Central memory CD8-positive, alpha-beta T cell (primary cell): ENCODE data around the gene SAXO1.
A peak's percentile ranks its signal among the peaks of the same experiment; 100 is the strongest.

ENCODE experiments used
- ATAC-seq: fragments of 150-1000 bp; cut with Tn5 transposase; replicated peaks from 2 replicates; pipeline ENCODE4 v1.10.0; 2022; ENCODE audit warnings: mild to moderate bottlenecking, moderate FRiP score, moderate number of reproducible peaks; ENCODE audit not compliant: poor library complexity, severe bottlenecking; ENCODE audit errors: extremely low read depth
- DNase-seq, 2 donors: peaks; one replicate each; pipeline ENCODE4 v3.0.0; 2021; ENCODE audit warnings: low spot score in 2 of 2
- H3K27ac Mint-ChIP-seq: one replicate; pipeline ENCODE4 v1.8.0; 2022; ENCODE audit warnings: low read depth, mild to moderate bottlenecking, moderate library complexity, mixed read lengths
- H3K27me3 Mint-ChIP-seq: one replicate; pipeline ENCODE4 v1.8.0; 2022; ENCODE audit warnings: mixed read lengths
- H3K36me3 Mint-ChIP-seq: one replicate; pipeline ENCODE4 v1.8.0; 2022; ENCODE audit warnings: mild to moderate bottlenecking, moderate library complexity, mixed read lengths; ENCODE audit not compliant: insufficient read depth
- H3K4me1 Mint-ChIP-seq: one replicate; pipeline ENCODE4 v1.8.0; 2022; ENCODE audit warnings: mixed read lengths
- H3K4me3 Mint-ChIP-seq: one replicate; pipeline ENCODE4 v1.8.0; 2022; ENCODE audit warnings: mild to moderate bottlenecking, moderate library complexity, mixed read lengths
- H3K9me3 Mint-ChIP-seq: one replicate; pipeline ENCODE4 v1.8.0; 2022; ENCODE audit warnings: mixed read lengths

The SAXO1 gene

GRCh38 chr9:18990494-18990893 is 42.5 kb downstream of the SAXO1 start:
- H3K4me3 Mint-ChIP-seq = no peak overlapping the region
- H3K27me3 Mint-ChIP-seq = no peaks in the 10 kb centered on the region

GRCh38 chr9:18989865-18990264 is 43.1 kb downstream of the SAXO1 start:
- Mint-ChIP-seq H3K27ac (no peak overlapping the region), H3K4me1 (no peaks in the 10 kb centered on the region), H3K27me3 (no peaks in the 10 kb centered on the region), H3K4me3 (no peak overlapping the region), H3K9me3 (no peaks in the 10 kb centered on the region), H3K36me3 (no peaks in the 10 kb centered on the region)
- no peak for DNase-seq
- ATAC-seq = no peak

More at GRCh38 chr9:18990494-18990893, 42.5 kb downstream of the SAXO1 start:
- DNase-seq (no peak), ATAC-seq (no peak)
- H3K4me1 Mint-ChIP-seq = no peaks in the 10 kb centered on the region
- H3K27ac Mint-ChIP-seq = no peak overlapping the region
- H3K9me3 Mint-ChIP-seq = no peaks in the 10 kb centered on the region
- no peaks in the 10 kb centered on the region for H3K36me3 Mint-ChIP-seq

- Mint-ChIP-seq H3K36me3 (no peaks in the 10 kb centered on the region), H3K4me1 (no peaks in the 10 kb centered on the region), H3K27ac (no peak overlapping the region), H3K4me3 (no peak overlapping the region), H3K9me3 (no peaks in the 10 kb centered on the region), H3K27me3 (no peaks in the 10 kb centered on the region)
- DNase-seq = no peak
- ATAC-seq = no peak
Measured at GRCh38 chr9:18989097-18989496, 43.9 kb downstream of the SAXO1 start.

GRCh38 chr9:18988003-18988402 is 45.0 kb downstream of the SAXO1 start:
- no peak overlapping the region for H3K4me3 Mint-ChIP-seq
- ATAC-seq (no peak), DNase-seq (no peak)
- H3K27ac Mint-ChIP-seq = no peak overlapping the region
- H3K27me3 Mint-ChIP-seq = no peaks in the 10 kb centered on the region
- no peaks in the 10 kb centered on the region for H3K9me3 Mint-ChIP-seq
- H3K4me1 Mint-ChIP-seq = no peaks in the 10 kb centered on the region
- H3K36me3 Mint-ChIP-seq = no peaks in the 10 kb centered on the region

DNA sequence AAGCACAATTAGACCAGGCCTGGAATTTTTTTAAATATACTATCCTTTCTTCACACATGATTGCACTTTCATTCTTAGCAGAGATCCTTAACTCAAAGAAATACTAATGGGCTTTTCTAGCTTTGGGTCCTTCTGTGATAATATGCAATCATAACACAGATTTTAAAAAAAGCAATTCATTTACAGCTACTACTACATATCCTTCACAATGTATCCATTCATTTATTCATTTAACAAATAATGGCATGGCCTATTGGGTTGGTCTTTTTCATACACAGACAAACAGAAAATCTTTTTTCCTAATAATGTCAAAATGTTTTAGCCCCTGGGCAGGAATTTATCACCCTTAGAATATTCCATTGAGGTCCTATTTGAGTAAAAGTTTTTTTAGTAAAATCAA is 47.0 kb downstream of the SAXO1 start:
- Mint-ChIP-seq H3K9me3 (no peaks in the 10 kb centered on the region), H3K4me3 (no peak overlapping the region), H3K4me1 (no peaks in the 10 kb centered on the region), H3K27ac (peak overlapping the region; percentile 38), H3K27me3 (peaks cover 10% of the 10 kb centered on the region), H3K36me3 (no peaks in the 10 kb centered on the region)
- ATAC-seq (no peak), DNase-seq (no peak)

DNA sequence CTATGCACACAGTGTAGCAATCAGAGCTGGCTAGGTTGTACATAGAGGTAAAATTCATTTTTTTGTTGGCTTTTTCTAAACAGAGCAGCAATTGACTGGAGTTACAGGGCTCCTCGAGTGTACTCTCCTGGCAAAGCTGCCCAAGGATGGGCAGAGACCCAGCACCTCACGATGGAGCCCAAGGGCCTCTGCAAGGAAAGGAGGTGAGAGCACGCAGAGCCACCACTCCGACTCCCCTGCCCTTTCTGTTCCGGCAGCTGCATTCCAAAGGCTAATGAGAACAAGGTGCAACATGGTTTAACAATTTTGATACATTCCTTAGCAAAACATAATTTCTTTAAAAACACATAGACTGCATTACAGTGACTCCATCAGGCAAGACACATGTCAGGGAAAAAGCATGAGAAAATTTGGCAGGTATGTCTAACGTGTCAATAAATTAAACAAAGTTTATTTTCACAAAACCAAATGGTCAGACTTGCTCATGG is 47.5 kb downstream of the SAXO1 start:
- no peak for ATAC-seq
- Mint-ChIP-seq H3K4me1 (no peaks in the 10 kb centered on the region), H3K36me3 (no peaks in the 10 kb centered on the region), H3K27ac (no peak overlapping the region), H3K4me3 (no peak overlapping the region), H3K9me3 (no peaks in the 10 kb centered on the region), H3K27me3 (peaks cover 10% of the 10 kb centered on the region)
- DNase-seq = no peak

- Mint-ChIP-seq H3K4me1 (no peaks in the 10 kb centered on the region), H3K9me3 (no peaks in the 10 kb centered on the region), H3K4me3 (no peak overlapping the region), H3K27me3 (peaks cover 26% of the 10 kb centered on the region), H3K27ac (no peak overlapping the region), H3K36me3 (no peaks in the 10 kb centered on the region)
- no peak for DNase-seq
- no peak for ATAC-seq
Measured at GRCh38 chr9:18982262-18982620, 50.8 kb downstream of the SAXO1 start.

DNA sequence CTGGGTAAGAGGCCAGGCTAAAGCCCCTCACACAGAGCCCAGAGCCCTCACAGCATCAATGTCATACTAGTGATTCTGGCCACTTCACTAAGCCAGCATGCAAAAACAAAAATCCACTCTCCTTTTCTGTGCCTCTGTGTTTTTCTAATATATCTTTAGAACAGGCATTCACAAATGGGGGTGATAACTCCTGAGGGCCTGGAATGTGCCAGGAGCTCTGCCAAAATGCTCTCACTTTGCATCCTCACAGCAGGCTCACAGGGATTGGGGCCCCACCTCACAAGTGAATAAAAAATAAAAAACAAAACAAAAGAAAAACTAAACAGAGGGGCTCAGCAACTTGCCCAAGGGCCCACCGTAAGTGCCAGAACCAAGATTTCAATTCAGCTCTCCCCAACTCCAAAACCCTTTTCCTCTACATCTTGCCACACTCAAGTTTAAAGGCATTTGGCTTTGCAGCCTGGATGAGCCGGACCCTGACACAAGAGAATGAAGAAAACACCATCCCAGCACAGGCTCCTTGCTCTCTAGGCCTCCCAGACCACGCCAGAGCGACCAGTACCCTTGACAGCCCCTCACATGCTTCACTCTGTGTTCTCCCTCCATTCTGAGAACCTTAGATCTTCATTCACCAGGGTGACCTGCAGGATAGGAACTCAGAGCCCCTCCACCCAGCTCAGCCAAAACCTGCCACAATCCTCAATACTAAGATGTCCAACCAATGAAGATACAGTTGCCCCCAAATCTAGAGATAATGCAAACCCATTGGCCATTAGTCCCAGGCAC is 51.3 kb downstream of the SAXO1 start:
- H3K4me1 Mint-ChIP-seq = peaks cover 4% of the 10 kb centered on the region
- no peak overlapping the region for H3K4me3 Mint-ChIP-seq
- no peaks in the 10 kb centered on the region for H3K9me3 Mint-ChIP-seq
- no peaks in the 10 kb centered on the region for H3K36me3 Mint-ChIP-seq
- H3K27me3 Mint-ChIP-seq = peaks cover 32% of the 10 kb centered on the region
- ATAC-seq = no peak
- no peak overlapping the region for H3K27ac Mint-ChIP-seq
- DNase-seq = no peak

- no peak overlapping the region for H3K4me3 Mint-ChIP-seq
- H3K36me3 Mint-ChIP-seq = no peaks in the 10 kb centered on the region
- ATAC-seq (no peak), DNase-seq (no peak)
- peaks cover 45% of the 10 kb centered on the region for H3K27me3 Mint-ChIP-seq
- H3K9me3 Mint-ChIP-seq = no peaks in the 10 kb centered on the region
- H3K27ac Mint-ChIP-seq = no peak overlapping the region
- peaks cover 5% of the 10 kb centered on the region for H3K4me1 Mint-ChIP-seq
Measured at GRCh38 chr9:18980189-18980588, 52.8 kb downstream of the SAXO1 start.

DNA sequence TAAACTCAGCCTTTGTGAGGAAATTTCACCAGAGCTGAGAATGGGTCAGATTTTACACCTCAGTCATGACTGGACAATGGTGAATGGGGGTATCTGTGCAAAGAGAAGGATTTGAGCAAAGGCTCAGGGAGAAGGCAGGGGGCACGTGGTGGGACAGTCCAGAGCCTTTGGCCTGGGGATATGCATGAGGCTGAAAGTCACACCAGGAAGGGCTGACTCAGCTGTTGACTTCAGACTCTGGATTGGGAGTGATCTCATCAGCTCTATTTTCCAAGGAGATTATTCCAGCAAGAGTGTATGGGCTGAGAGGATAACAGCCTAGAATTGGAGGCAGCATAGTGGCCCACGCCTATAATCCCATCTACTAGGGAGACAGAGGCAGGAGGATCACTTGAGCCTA is 53.6 kb downstream of the SAXO1 start:
- peaks cover 53% of the 10 kb centered on the region for H3K27me3 Mint-ChIP-seq
- no peak overlapping the region for H3K4me3 Mint-ChIP-seq
- no peak overlapping the region for H3K27ac Mint-ChIP-seq
- ATAC-seq = no peak
- peaks cover 5% of the 10 kb centered on the region for H3K4me1 Mint-ChIP-seq
- no peaks in the 10 kb centered on the region for H3K9me3 Mint-ChIP-seq
- DNase-seq = no peak
- no peaks in the 10 kb centered on the region for H3K36me3 Mint-ChIP-seq

GRCh38 chr9:18978188-18978587 is 54.8 kb downstream of the SAXO1 start:
- no peaks in the 10 kb centered on the region for H3K9me3 Mint-ChIP-seq
- DNase-seq = no peak
- no peak for ATAC-seq
- no peaks in the 10 kb centered on the region for H3K36me3 Mint-ChIP-seq
- H3K4me3 Mint-ChIP-seq = no peak overlapping the region
- peaks cover 5% of the 10 kb centered on the region for H3K4me1 Mint-ChIP-seq
- H3K27me3 Mint-ChIP-seq = peaks cover 65% of the 10 kb centered on the region
- H3K27ac Mint-ChIP-seq = no peak overlapping the region

DNA sequence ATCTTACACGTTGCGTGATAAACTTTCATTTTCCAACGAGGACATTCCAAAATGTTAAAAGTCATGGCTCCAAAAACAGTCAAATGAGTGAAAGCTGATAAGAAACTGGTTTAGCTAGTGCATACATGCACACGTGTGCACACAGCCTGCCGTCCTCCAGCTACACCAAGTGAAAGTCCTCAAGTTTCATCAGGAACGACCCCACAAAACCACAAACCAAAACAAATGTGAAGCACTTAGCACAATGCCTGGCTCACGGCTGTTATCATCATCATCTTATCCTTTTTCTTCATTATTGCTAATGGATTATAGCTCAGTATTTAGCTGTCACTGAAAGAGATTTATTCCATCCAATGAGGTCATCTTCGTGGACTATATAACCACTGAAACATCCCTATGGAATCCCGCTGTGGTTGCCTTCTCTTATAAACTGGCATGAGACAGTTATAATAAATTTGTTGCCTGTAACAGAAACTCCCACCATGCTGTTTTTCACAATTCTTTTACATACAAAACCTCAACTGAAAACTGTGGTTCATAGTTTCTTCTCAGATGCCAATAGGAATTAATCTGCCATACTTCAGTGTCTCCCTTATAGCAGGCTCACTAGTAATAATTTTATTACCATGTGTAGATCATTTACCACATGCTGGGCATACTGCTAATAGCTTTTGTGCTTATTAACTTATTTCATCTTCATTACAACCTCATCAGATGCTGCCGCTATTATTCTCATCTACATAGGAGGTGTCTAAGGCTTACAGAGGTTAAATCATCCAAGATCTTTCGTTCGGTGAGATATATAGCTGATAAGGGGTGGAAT is 56.1 kb downstream of the SAXO1 start:
- DNase-seq (no peak), ATAC-seq (no peak)
- Mint-ChIP-seq H3K4me3 (no peak overlapping the region), H3K27ac (no peak overlapping the region), H3K4me1 (peaks cover 5% of the 10 kb centered on the region), H3K27me3 (peaks cover 68% of the 10 kb centered on the region), H3K36me3 (peaks cover 2% of the 10 kb centered on the region), H3K9me3 (no peaks in the 10 kb centered on the region)

DNA sequence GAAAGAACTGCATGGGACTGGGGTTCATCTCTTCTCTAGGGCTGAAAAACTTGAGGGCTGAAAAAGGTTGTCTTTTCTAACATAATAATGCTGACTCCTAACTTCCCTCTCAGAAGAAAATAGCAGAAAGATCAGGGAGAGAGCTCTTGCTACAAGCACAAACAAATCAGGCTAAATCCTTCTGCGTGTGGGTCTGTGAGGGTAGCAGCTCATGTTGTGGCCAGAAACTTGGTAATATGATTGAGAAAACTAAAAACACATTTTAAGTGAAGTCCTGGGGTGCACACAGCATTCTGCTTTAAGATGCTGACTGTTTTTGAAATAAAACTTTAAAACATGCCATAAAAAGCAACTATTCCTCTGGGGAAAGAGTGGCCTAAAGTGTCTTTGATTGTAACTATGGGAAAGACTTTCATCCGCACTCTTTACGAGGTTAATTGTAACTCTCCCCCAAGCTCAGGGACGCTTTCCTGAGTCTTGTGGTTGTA is 56.7 kb downstream of the SAXO1 start:
- ATAC-seq = no peak

More for the DNA sequence above, 56.7 kb downstream of the SAXO1 start:
- Mint-ChIP-seq H3K27ac (no peak overlapping the region), H3K9me3 (no peaks in the 10 kb centered on the region), H3K4me1 (peaks cover 5% of the 10 kb centered on the region), H3K27me3 (peaks cover 74% of the 10 kb centered on the region), H3K36me3 (peaks cover 2% of the 10 kb centered on the region), H3K4me3 (no peak overlapping the region)
- DNase-seq = no peak
